Kidney epithelial cell (primary cell): Measurements from ENCODE around the gene TTLL6. TPM values are rescaled to one million over a fixed set of nuclear protein-coding genes. Genes with fewer than 3 reads are reported as not detected.

ENCODE experiments used
- DNase-seq: peaks from one replicate; pipeline ENCODE4 v3.0.0-alpha.2; 2010; ENCODE audit warnings: low read depth
- H3K27me3 ChIP-seq: 2 replicates; pipeline ENCODE4 v1.6.0; 2011; ENCODE audit warnings: low read length; ENCODE audit not compliant: control insufficient read depth, insufficient read depth
- H3K36me3 ChIP-seq: 2 replicates; pipeline ENCODE4 v1.5.1; 2011; ENCODE audit warnings: low read length; ENCODE audit not compliant: control insufficient read depth, insufficient read depth
- H3K4me3 ChIP-seq: 2 replicates; pipeline ENCODE4 v1.5.1; 2011; ENCODE audit warnings: low read depth, mild to moderate bottlenecking, control low read depth, low read length
- total RNA-seq: library from RNA; depleted of rRNA; stranded (reverse); fragments of >200 nt; gene quantifications from 2 replicates; pipeline ENCODE4 v1.2.3, GENCODE V29; 2015
- TF ChIP-seq, protein P1 (sequence below): IDR thresholded peaks from 2 replicates; pipeline ENCODE4 v1.5.1; 2011; ENCODE audit warnings: mild to moderate bottlenecking, moderate library complexity, low read length, control low read depth, inconsistent platforms; ENCODE audit not compliant: insufficient read depth, poor library complexity, severe bottlenecking

The TTLL6 gene
- total RNA-seq, 1 donor from 2014 or later, result not detected

DNA sequence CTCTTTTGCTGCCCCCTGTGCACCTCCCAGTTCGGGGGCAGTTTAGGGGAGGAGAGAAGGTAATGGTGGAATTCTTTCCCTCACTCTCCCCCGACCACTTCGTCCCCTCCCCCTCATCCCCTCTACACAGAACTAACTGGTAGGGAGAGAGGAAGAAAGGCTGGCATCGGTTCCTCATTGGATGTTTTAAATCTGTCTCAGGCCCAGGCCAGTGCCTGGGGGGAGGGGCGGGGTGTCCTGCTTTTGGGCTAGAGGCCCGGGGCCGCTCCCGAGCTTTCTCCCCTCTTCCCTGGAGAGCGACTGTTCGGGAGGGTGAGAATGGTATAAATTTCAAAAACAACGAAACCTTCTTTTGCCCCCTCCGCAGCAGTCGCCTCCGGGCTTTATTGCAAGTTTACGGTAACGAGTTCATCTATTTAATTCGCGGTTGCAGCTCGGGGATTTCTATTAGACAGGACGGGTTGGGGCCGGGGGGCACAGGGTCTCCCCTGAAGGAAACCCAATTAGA lies 94.1 kb downstream of the TTLL6 start, which contains the start of gene PRAC2:
PRAC2 (plus strand) TSS at position 271 of the 508 bp plus-strand sequence. CDS start 1,226 bp downstream, outside the sequence.
- Histone ChIP-seq H3K27me3 (peaks cover 99% of the 10 kb centered on the region), H3K36me3 (no peaks in the 10 kb centered on the region)

DNA sequence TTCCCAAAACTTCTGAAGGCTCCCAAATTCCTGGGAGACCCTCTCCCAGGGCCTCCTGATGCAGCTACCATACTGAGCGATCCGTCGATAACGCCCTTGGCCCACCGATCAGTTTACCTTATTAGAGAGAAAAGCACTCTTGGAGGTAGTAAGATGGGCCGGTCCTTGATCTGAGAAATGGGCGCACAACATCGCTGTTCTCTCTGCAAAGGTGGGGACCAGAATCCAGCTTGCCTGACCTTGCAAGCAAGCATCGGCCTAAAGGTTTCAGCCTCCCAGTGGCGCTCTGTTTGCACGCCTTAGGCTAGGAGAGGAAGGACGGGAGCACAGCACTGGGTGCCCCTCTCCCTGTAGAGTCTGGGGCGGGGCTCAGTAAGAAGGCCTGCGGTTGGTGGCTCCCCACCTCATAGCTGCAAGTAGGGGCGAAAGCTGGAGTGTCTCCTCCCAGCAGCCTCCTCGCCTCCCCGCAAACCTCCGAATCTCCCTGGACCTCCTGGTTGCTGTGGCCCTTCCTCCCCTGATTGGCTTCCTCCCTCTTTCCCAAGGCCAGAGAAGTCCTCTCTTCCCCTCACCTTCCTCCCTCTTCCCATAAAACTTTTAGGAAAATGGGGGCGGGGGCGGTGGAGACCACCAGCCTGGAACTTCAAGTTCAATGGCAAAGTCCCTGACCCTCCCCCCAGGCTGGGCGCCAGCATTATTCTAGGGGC lies 94.7 kb downstream of the TTLL6 start, which contains the start of gene PRAC1:
PRAC1 (minus strand) TSS at position 318 of the 707 bp plus-strand sequence; CDS start at position 192, 126 bp downstream.
- peaks cover 94% of the 10 kb centered on the region for H3K27me3 ChIP-seq
- no peak within 1 kb of the TSS for H3K4me3 ChIP-seq
- DNase-seq, result no peak
- no peaks in the 10 kb centered on the region for H3K36me3 ChIP-seq
- TF ChIP-seq, protein P1, sequence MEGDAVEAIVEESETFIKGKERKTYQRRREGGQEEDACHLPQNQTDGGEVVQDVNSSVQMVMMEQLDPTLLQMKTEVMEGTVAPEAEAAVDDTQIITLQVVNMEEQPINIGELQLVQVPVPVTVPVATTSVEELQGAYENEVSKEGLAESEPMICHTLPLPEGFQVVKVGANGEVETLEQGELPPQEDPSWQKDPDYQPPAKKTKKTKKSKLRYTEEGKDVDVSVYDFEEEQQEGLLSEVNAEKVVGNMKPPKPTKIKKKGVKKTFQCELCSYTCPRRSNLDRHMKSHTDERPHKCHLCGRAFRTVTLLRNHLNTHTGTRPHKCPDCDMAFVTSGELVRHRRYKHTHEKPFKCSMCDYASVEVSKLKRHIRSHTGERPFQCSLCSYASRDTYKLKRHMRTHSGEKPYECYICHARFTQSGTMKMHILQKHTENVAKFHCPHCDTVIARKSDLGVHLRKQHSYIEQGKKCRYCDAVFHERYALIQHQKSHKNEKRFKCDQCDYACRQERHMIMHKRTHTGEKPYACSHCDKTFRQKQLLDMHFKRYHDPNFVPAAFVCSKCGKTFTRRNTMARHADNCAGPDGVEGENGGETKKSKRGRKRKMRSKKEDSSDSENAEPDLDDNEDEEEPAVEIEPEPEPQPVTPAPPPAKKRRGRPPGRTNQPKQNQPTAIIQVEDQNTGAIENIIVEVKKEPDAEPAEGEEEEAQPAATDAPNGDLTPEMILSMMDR, result no peak

More for the DNA sequence above, 94.1 kb downstream of the TTLL6 start, which contains the start of gene PRAC2:
- no peak for DNase-seq
- H3K4me3 ChIP-seq, result no peak within 1 kb of the TSS
- TF ChIP-seq, protein P1, result no peak

DNA sequence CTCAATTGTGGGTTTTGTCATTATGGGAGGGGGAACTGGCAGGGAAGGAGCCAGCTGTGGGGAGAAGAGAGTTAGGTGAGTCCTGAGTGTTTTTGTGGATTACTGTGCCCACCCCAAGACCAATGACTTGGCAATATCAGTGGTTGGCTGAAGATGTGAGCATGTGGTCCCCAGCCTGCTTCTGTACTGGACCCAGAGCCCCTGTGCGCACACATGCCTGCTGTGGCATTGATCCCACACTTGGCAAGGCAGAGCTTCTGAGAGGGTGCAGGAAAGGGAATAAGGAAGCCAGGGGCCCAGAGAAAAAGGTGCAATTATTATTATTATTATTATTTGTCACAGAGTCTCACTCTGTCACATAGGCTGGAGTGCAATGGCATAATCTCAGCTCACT lies 96.0 kb downstream of the TTLL6 start:
- Histone ChIP-seq H3K27me3 (peaks cover 86% of the 10 kb centered on the region), H3K4me3 (no peak overlapping the region)
- TF ChIP-seq, protein P1, result no peak

DNA sequence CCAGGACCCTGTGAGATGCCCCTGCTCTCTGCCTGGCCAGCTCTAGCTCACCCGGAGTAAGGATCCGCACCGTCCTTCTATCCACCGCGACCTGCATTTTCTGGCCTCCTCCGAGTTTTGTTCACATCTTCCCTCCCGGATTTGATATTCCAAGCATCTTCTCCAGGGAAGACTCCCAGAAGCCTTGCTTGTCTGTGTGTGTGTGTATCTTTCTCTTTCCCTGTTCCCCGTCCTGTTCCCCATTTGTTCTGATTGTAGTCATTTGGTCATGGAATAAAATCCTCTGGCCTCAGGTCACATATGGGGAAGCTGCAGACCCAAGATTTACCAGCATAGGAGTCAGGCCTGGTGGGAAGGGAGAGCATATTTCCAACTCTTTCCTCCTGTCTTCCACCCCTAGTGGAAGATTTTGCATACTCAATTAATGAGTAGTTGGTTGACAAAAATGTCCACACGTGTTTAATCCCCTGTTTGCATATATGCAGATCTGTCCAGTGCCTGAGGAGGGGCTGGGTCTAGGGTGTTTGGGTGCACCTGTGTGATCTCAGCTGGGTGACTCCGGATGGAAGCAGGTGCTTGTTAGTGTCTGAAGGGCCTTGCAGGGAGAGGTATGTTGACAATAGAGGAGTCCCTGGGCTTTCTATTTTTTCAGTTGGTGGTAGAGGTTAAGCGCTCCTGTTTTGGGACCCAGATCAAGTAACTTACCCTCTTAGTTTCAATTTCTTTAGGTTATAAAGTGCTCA lies 96.6 kb downstream of the TTLL6 start:
- no peak for DNase-seq
- H3K27me3 ChIP-seq, result peaks cover 81% of the 10 kb centered on the region
- TF ChIP-seq, protein P1, result no peak
- H3K4me3 ChIP-seq, result no peak overlapping the region
- no peaks in the 10 kb centered on the region for H3K36me3 ChIP-seq

More for the DNA sequence above, 96.0 kb downstream of the TTLL6 start:
- DNase-seq, result no peak
- no peaks in the 10 kb centered on the region for H3K36me3 ChIP-seq

DNA sequence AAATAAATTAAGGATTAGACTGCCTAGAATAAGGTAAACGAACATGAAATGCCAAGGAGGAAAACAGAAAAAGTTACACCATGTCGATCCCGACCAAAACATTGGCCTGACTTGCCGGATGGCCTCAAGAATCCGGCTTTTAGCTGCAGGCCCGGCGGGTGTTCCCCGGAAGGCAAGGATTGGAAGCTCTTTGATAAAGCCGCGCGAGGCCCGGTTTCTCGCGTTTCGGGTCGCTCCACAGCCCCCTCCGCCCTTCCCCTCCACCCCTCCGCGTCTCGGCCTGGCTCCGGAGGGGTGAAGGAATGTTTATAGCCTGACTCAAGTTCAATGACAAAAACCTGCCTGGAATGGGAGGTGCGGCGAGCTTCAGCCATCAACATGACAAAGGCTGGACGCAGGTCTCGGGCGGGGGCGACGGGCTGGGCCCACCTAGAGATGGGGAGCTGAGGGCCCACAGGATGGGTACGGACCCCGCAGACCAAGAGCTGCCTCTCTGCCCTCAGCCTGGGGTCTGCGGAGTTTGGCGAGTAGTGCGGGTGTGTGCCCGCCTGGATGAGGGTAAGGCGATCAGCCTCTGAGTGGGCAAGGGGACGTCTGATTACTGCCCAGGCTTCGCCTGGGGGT lies 97.3 kb downstream of the TTLL6 start:
- Histone ChIP-seq H3K27me3 (peaks cover 77% of the 10 kb centered on the region), H3K36me3 (no peaks in the 10 kb centered on the region), H3K4me3 (no peak overlapping the region)
- TF ChIP-seq, protein P1, result no peak
- no peak for DNase-seq
